ENCODE measurements around the gene ACAA2.

DNA sequence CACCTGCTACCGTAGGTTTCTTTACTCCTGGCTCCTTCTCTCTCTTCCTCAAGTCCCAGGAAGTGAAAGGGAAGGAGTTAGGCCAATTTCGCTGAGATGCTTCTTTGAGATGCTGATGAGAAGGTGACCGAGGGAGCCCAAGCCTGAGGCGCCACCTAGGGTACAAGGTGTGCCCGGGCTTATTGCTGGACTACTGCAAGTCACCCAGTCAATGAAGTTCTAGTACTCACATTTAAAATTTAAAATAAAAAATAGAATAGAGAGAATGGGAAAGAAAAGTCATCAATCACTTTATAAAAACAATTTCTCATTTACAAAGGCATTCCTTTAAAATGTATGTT is 45.3 kb downstream of the ACAA2 start:
- TF ChIP-seq, protein P1, sequence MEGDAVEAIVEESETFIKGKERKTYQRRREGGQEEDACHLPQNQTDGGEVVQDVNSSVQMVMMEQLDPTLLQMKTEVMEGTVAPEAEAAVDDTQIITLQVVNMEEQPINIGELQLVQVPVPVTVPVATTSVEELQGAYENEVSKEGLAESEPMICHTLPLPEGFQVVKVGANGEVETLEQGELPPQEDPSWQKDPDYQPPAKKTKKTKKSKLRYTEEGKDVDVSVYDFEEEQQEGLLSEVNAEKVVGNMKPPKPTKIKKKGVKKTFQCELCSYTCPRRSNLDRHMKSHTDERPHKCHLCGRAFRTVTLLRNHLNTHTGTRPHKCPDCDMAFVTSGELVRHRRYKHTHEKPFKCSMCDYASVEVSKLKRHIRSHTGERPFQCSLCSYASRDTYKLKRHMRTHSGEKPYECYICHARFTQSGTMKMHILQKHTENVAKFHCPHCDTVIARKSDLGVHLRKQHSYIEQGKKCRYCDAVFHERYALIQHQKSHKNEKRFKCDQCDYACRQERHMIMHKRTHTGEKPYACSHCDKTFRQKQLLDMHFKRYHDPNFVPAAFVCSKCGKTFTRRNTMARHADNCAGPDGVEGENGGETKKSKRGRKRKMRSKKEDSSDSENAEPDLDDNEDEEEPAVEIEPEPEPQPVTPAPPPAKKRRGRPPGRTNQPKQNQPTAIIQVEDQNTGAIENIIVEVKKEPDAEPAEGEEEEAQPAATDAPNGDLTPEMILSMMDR (IDR thresholded peaks at IDR 0.05) = peak; percentile 43 to 70 (median 65)
- TF ChIP-seq POLR2A (IDR thresholded peaks at IDR 0.05) = no peak

Measured in prostate gland (tissue), 2 donors.